ENCODE data around the gene PCDH7. TPM values are rescaled to one million over a fixed set of nuclear protein-coding genes. Genes with fewer than 3 reads are reported as not detected.

The PCDH7 gene, protein sequence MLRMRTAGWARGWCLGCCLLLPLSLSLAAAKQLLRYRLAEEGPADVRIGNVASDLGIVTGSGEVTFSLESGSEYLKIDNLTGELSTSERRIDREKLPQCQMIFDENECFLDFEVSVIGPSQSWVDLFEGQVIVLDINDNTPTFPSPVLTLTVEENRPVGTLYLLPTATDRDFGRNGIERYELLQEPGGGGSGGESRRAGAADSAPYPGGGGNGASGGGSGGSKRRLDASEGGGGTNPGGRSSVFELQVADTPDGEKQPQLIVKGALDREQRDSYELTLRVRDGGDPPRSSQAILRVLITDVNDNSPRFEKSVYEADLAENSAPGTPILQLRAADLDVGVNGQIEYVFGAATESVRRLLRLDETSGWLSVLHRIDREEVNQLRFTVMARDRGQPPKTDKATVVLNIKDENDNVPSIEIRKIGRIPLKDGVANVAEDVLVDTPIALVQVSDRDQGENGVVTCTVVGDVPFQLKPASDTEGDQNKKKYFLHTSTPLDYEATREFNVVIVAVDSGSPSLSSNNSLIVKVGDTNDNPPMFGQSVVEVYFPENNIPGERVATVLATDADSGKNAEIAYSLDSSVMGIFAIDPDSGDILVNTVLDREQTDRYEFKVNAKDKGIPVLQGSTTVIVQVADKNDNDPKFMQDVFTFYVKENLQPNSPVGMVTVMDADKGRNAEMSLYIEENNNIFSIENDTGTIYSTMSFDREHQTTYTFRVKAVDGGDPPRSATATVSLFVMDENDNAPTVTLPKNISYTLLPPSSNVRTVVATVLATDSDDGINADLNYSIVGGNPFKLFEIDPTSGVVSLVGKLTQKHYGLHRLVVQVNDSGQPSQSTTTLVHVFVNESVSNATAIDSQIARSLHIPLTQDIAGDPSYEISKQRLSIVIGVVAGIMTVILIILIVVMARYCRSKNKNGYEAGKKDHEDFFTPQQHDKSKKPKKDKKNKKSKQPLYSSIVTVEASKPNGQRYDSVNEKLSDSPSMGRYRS (N-terminal part only)
- total RNA-seq (ENCODE audit: low replicate concordance): 0.23 and 10.3 TPM in 2 replicates

DNA sequence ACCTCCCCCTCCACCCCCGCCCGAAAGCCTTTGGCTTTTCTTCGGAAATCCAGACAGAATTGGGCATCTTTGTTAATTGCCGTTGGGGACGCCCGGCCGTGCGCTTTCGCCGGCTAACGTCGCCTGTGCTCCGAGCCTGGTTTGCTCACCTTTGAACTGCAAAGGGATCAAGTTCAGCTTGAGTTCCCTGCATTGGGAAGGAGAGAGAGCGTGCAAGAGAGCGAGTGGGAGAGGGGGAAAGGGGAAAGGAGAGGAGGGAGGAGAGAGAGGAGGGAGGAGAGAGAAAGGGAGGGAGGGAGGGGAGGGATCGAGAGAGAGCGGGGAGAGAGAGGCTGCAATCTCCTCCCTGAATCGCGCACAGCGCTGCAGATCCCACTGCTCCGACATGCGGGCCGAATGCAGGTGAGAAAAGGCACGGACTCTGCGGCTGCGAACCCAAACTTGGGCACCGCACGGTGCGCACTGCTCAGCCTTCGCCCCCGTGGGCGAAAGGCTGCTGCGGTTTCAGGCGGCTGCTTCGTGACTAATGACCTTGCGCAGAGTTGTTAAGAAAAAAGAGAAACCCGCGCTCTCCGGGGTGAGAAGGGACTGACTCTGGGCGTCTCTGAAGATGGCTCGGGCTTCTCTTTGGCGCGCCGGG is at the start of gene PCDH7:
TSS of gene PCDH7 (plus strand) at position 349 of the 640 bp plus-strand sequence. CDS start 1,054 bp downstream, outside the sequence.

